H9 (cell line): ENCODE data around the gene LPIN2. TPM values are rescaled to one million over a fixed set of nuclear protein-coding genes. Genes with fewer than 3 reads are reported as not detected.

Experiments used
- DNase-seq: peaks from one replicate; pipeline ENCODE4 v3.0.0-alpha.2; 2017
- H2AFZ ChIP-seq: one replicate; pipeline ENCODE4 v1.6.1; 2013; ENCODE audit warnings: mild to moderate bottlenecking, low read length, control low read depth, moderate library complexity
- H2AK5ac ChIP-seq: 2 replicates; pipeline ENCODE4 v1.6.1; 2013; ENCODE audit warnings: low read length, control low read depth, mixed read lengths; ENCODE audit not compliant: insufficient read length
- H2BK120ac ChIP-seq: one replicate; pipeline ENCODE4 v1.6.1; 2013; ENCODE audit warnings: low read depth, mild to moderate bottlenecking, low read length, control low read depth, inconsistent platforms; ENCODE audit not compliant: poor library complexity, severe bottlenecking
- H2BK12ac ChIP-seq: 2 replicates; pipeline ENCODE4 v1.6.1; 2013; ENCODE audit warnings: low read length, control low read depth, mixed read lengths, low read depth; ENCODE audit not compliant: insufficient read length
- H2BK15ac ChIP-seq: 2 replicates; pipeline ENCODE4 v1.6.1; 2013; ENCODE audit warnings: low read depth, low read length, control low read depth
- H2BK20ac ChIP-seq: one replicate; pipeline ENCODE4 v1.6.1; 2013; ENCODE audit warnings: low read depth, mild to moderate bottlenecking, low read length, control low read depth, inconsistent platforms; ENCODE audit not compliant: poor library complexity, severe bottlenecking
- H2BK5ac ChIP-seq: 2 replicates; pipeline ENCODE4 v1.6.1; 2013; ENCODE audit warnings: low read length, control low read depth, mixed read lengths; ENCODE audit not compliant: insufficient read length
- H3K14ac ChIP-seq: 2 replicates; pipeline ENCODE4 v1.6.1; 2013; ENCODE audit warnings: low read length, control low read depth; ENCODE audit not compliant: insufficient read depth
- H3K18ac ChIP-seq: 2 replicates; pipeline ENCODE4 v1.6.1; 2013; ENCODE audit warnings: low read depth, mild to moderate bottlenecking, mixed read lengths, low read length, control low read depth; ENCODE audit not compliant: insufficient read length
- H3K23ac ChIP-seq: 2 replicates; pipeline ENCODE4 v1.6.1; 2013; ENCODE audit warnings: low read length, control low read depth, mixed read lengths, low read depth; ENCODE audit not compliant: insufficient read length
- H3K23me2 ChIP-seq: 2 replicates; pipeline ENCODE4 v1.6.1; 2013; ENCODE audit warnings: low read depth, mild to moderate bottlenecking, mixed read lengths, low read length, control low read depth; ENCODE audit not compliant: insufficient read length, poor library complexity, severe bottlenecking
- H3K27ac ChIP-seq: 2 replicates; pipeline ENCODE4 v1.5.1; 2013; ENCODE audit warnings: low read length, control low read depth, mixed read lengths, low read depth; ENCODE audit not compliant: insufficient read length
- H3K27me3 ChIP-seq: 2 replicates; pipeline ENCODE4 v1.6.1; 2013; ENCODE audit warnings: low read length, control low read depth, inconsistent platforms; ENCODE audit not compliant: insufficient read depth
- H3K4ac ChIP-seq: 2 replicates; pipeline ENCODE4 v1.6.1; 2013; ENCODE audit warnings: low read depth, mild to moderate bottlenecking, control low read depth, inconsistent platforms, low read length, moderate library complexity
- H3K4me1 ChIP-seq: 2 replicates; pipeline ENCODE4 v1.6.1; 2013; ENCODE audit warnings: low read length, control low read depth, inconsistent platforms; ENCODE audit not compliant: insufficient read depth
- H3K4me2 ChIP-seq: 2 replicates; pipeline ENCODE4 v1.6.1; 2013; ENCODE audit warnings: low read length, control low read depth, mixed read lengths; ENCODE audit not compliant: insufficient read length, insufficient read depth
- H3K56ac ChIP-seq: 2 replicates; pipeline ENCODE4 v1.6.1; 2013; ENCODE audit warnings: low read depth, mild to moderate bottlenecking, mixed read lengths, low read length, control low read depth; ENCODE audit not compliant: insufficient read length
- H3K79me1 ChIP-seq: 2 replicates; pipeline ENCODE4 v1.6.1; 2013; ENCODE audit warnings: low read depth, mild to moderate bottlenecking, moderate library complexity, low read length, control low read depth, inconsistent platforms; ENCODE audit not compliant: insufficient read depth, poor library complexity, severe bottlenecking
- H3K79me2 ChIP-seq: 2 replicates; pipeline ENCODE4 v1.6.1; 2013; ENCODE audit warnings: low read length, control low read depth, inconsistent platforms; ENCODE audit not compliant: insufficient read depth
- H3K9ac ChIP-seq: 2 replicates; pipeline ENCODE4 v1.6.1; 2013; ENCODE audit warnings: low read length, control low read depth, mixed read lengths; ENCODE audit not compliant: insufficient read length; ENCODE audit errors: extremely low read depth
- H3K9me3 ChIP-seq: one replicate; pipeline ENCODE4 v1.6.1; 2013; ENCODE audit warnings: low read depth, low read length, inconsistent platforms; ENCODE audit not compliant: control insufficient read depth
- H3T11ph ChIP-seq: one replicate; pipeline ENCODE4 v1.6.1; 2013; ENCODE audit warnings: mild to moderate bottlenecking, low read length, control low read depth, inconsistent platforms
- H4K20me1 ChIP-seq: one replicate; pipeline ENCODE4 v1.6.1; 2013; ENCODE audit not compliant: control insufficient read depth, insufficient read length, insufficient read depth
- H4K5ac ChIP-seq: 2 replicates; pipeline ENCODE4 v1.6.1; 2013; ENCODE audit warnings: low read depth, mild to moderate bottlenecking, mixed read lengths, low read length, control low read depth; ENCODE audit not compliant: insufficient read length
- H4K8ac ChIP-seq: replicated peaks from 2 replicates; pipeline ENCODE4 v1.6.1; 2013; ENCODE audit warnings: low read length, control low read depth, mixed read lengths, low read depth; ENCODE audit not compliant: insufficient read length
- H4K91ac ChIP-seq: 2 replicates; pipeline ENCODE4 v1.6.1; 2013; ENCODE audit warnings: low read depth, mild to moderate bottlenecking, moderate library complexity, mixed read lengths, low read length, control low read depth; ENCODE audit not compliant: insufficient read length
- H3K27ac Mint-ChIP-seq, 3 experiments: 2 replicates in 2 of 3; 3 replicates in 1 of 3; pipeline ENCODE4 v1.8.0; 2020 to 2021; ENCODE audit warnings: mixed read lengths in 3 of 3, mild to moderate bottlenecking in 1 of 3, moderate library complexity in 1 of 3
- H3K27me3 Mint-ChIP-seq: 2 replicates; pipeline ENCODE4 v1.8.0; 2021; ENCODE audit warnings: low read depth, mild to moderate bottlenecking, moderate library complexity, mixed read lengths
- H3K36me3 Mint-ChIP-seq, 3 experiments: 2 replicates in 2 of 3; 3 replicates in 1 of 3; pipeline ENCODE4 v1.8.0; 2020 to 2021; ENCODE audit warnings: low read depth in 3 of 3, mixed read lengths in 3 of 3; ENCODE audit not compliant: insufficient read depth in 1 of 3
- H3K4me1 Mint-ChIP-seq, 2 experiments: 2 replicates each; pipeline ENCODE4 v1.8.0; 2020; ENCODE audit warnings: mixed read lengths in 2 of 2
- H3K4me3 Mint-ChIP-seq, 2 experiments: 2 replicates in 1 of 2; 3 replicates in 1 of 2; pipeline ENCODE4 v1.8.0; 2020 to 2021; ENCODE audit warnings: mild to moderate bottlenecking in 2 of 2, mixed read lengths in 2 of 2, moderate library complexity in 1 of 2
- H3K9me3 Mint-ChIP-seq, 2 experiments: 2 replicates in 1 of 2; 3 replicates in 1 of 2; pipeline ENCODE4 v1.8.0; 2020; ENCODE audit warnings: mild to moderate bottlenecking in 2 of 2, mixed read lengths in 2 of 2, moderate library complexity in 1 of 2
- CTCF ChIP-seq: fragments of 200-600 bp; sonication (generic); conservative IDR thresholded peaks from 3 replicates; pipeline ENCODE4 v1.8.0; 2021; ENCODE audit warnings: antibody characterized with exemption, mild to moderate bottlenecking
- WGBS: extraction: QIAGEN DNeasy Blood & Tissue Kit; methylation state at CpG from one replicate; pipeline ENCODE4 v1.1.7; 2013; ENCODE audit warnings: missing lambda C conversion rate, low lambda C conversion rate, mixed read lengths; ENCODE audit not compliant: insufficient read length; ENCODE audit errors: extremely low coverage; 5-methylcytosine and 5-hydroxymethylcytosine counted together
- total RNA-seq: library from RNA; stranded (reverse); gene quantifications from 2 replicates; pipeline ENCODE4 v1.2.1, GENCODE V29; 2021

The LPIN2 gene
- total RNA-seq, 1 experiment from 2014 or later = 9.2 TPM

- H3K36me3 Mint-ChIP-seq = no peaks in the 10 kb centered on the region
- H3K4me3 Mint-ChIP-seq = no peak overlapping the region; a peak in 1 of 5 replicates
- Histone ChIP-seq H3K4me1 (no peaks in the 10 kb centered on the region), H3K14ac (no peak overlapping the region), H3K27ac (no peak overlapping the region), H3K4me2 (no peak overlapping the region), H3K23ac (no peak overlapping the region), H3K79me1 (no peaks in the 10 kb centered on the region), H3T11ph (no peak overlapping the region), H3K4ac (no peak overlapping the region), H2BK12ac (no peak overlapping the region), H3K56ac (no peak overlapping the region), H3K79me2 (no peaks in the 10 kb centered on the region), H3K9ac (no peak overlapping the region), H2BK120ac (no peak overlapping the region), H2BK20ac (no peak overlapping the region), H3K9me3 (no peaks in the 10 kb centered on the region), H4K91ac (no peak overlapping the region), H2AK5ac (no peak overlapping the region), H4K8ac (no peak overlapping the region), H3K27me3 (no peaks in the 10 kb centered on the region), H3K18ac (no peak overlapping the region), H4K20me1 (no peaks in the 10 kb centered on the region), H2AFZ (no peak overlapping the region), H3K23me2 (no peaks in the 10 kb centered on the region), H4K5ac (no peak overlapping the region), H2BK5ac (no peak overlapping the region), H2BK15ac (no peak overlapping the region)
- no peaks in the 10 kb centered on the region for H3K9me3 Mint-ChIP-seq
- no peak for TF ChIP-seq CTCF
- H3K4me1 Mint-ChIP-seq = peaks cover 26 to 30% of the 10 kb centered on the region in 2 experiments
- H3K27me3 Mint-ChIP-seq = no peaks in the 10 kb centered on the region; the same call in 1 of the 2 replicates
- WGBS = no CpG with 5 or more reads among the region's 4 CpGs
- no peak for DNase-seq
- no peak overlapping the region; a peak in 1 of 7 replicates for H3K27ac Mint-ChIP-seq
Observed at GRCh38 chr18:3046216-3046808, 33.4 kb upstream of the LPIN2 start.
